Right lobe of liver (tissue), 6 donors: ENCODE measurements around the gene AKAP12. TPM values are rescaled to one million over a fixed set of nuclear protein-coding genes. Genes with fewer than 3 reads are reported as not detected.

Source experiments
- ATAC-seq, 4 donors: fragments of 200-7000 bp; cut with Tn5 transposase; one replicate each; pipeline ENCODE4 v1.9.1; 2020; ENCODE audit warnings: mild to moderate bottlenecking in 4 of 4, moderate library complexity in 4 of 4
- DNase-seq, 3 donors: peaks; one replicate each; pipeline ENCODE4 v3.0.0-alpha.2; 2020
- H3K27ac ChIP-seq, 3 donors: fragments of 200-600 bp; one replicate each; pipeline ENCODE4 v1.8.0; 2022
- H3K27me3 ChIP-seq, 2 donors: fragments of 200-600 bp; one replicate each; pipeline ENCODE4 v1.8.0; 2022
- H3K36me3 ChIP-seq, 4 donors: fragments of 200-600 bp; sonication (generic) in 1 of 4; one replicate each; pipeline versions ENCODE4 v1.5.1 to v1.8.0; 2017 to 2022; ENCODE audit warnings: control low read depth in 1 of 4
- H3K4me1 ChIP-seq, 4 donors: fragments of 200-600 bp; sonication (generic) in 1 of 4; one replicate each; pipeline versions ENCODE4 v1.5.1 to v1.8.0; 2017 to 2022; ENCODE audit warnings: control low read depth in 1 of 4
- H3K4me3 ChIP-seq, 3 donors: fragments of 200-600 bp; one replicate each; pipeline ENCODE4 v1.8.0; 2022
- H3K9me3 ChIP-seq, 4 donors: fragments of 200-600 bp; sonication (generic) in 1 of 4; one replicate each; pipeline versions ENCODE4 v1.5.1 to v1.8.0; 2017 to 2022; ENCODE audit warnings: control low read depth in 1 of 4
- POLR2A ChIP-seq: fragments of 450-650 bp; IDR thresholded peaks from one replicate; pipeline ENCODE4 v1.6.1; 2017; ENCODE audit warnings: antibody characterized with exemption, mild to moderate bottlenecking
- WGBS: methylation state at CpG from one replicate; pipeline ENCODE4 v1.1.6; 2018; ENCODE audit warnings: low coverage, low lambda C conversion rate; ENCODE audit not compliant: insufficient coverage; ENCODE audit errors: missing lambda C conversion rate; 5-methylcytosine and 5-hydroxymethylcytosine counted together
- intact Hi-C, 2 donors: fragments of 100-400 bp; cut with DNase I; formaldehyde crosslinking; loops; one replicate each; pipeline versions ENCODE4 v1.11.2 to v1.14.1; 2022
- total RNA-seq, 6 experiments: library from RNA; depleted of rRNA in 2 of 6; stranded (reverse); fragments of >200 nt in 2 of 6; fragmentation: NEBNext Ultra II Directional in 3 of 6; extraction: Animal tissue kit (Norgen Biotek cat#: 25700) in 3 of 6; gene quantifications; one replicate each; pipeline versions ENCODE4 v1.1.0 to v1.2.4, GENCODE V29; 2016 to 2023
- TF ChIP-seq, protein P1 (sequence below), 4 donors: fragments of 200-600 bp in 3 of 4; fragments of 450-650 bp in 1 of 4; IDR thresholded peaks; one replicate each; pipeline versions ENCODE4 v1.5.1 to v1.8.0; 2016 to 2022; ENCODE audit warnings: antibody characterized with exemption in 4 of 4, mild to moderate bottlenecking in 2 of 4
- donor health status: DM: no; HTN: yes; CAD: no.
- donor health status: DM: no; HTN: no; CAD: no.
- donor health status: DM: no; HTN: no; CAD: no.
- donor health status: DM: no; HTN: yes; CAD: no.
- donor health status: DM: no; HTN: yes; CAD: no.

AKAP12 gene
- total RNA-seq, 6 experiments from 2014 or later, result 2.1 to 38.4 (median 23.0) TPM

DNA sequence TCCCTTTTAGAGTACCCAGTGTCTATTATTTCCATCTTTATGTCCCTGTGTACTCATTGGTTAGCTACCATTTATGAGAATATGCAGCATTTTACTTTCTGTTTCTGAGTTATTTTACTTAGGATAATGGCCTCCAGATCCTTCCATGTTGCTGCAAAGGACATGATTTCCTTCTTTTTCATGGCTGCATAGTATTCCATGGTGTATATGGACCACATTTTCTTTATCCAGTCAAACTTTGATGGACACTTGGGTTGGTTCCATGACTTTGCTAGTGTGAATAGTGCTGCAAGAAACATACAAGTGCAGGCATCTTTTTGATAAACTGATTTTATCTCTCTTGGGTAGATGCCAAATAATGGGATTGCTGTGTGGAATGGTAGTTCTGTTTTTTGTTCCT, 96.2 kb downstream of the AKAP12 start:
- Histone ChIP-seq H3K36me3 (no peaks in the 10 kb centered on the region), H3K27me3 (no peaks in the 10 kb centered on the region), H3K4me3 (no peak overlapping the region), H3K27ac (no peak overlapping the region), H3K9me3 (no peaks in the 10 kb centered on the region), H3K4me1 (no peaks in the 10 kb centered on the region)
- intact Hi-C loops, result loop anchor here (10.0 kb wide), 1 partner anchor 441 kb away; no protein-coding TSS in a partner anchor
- DNase-seq (no peak), ATAC-seq (no peak)
- TF ChIP-seq, protein P1, sequence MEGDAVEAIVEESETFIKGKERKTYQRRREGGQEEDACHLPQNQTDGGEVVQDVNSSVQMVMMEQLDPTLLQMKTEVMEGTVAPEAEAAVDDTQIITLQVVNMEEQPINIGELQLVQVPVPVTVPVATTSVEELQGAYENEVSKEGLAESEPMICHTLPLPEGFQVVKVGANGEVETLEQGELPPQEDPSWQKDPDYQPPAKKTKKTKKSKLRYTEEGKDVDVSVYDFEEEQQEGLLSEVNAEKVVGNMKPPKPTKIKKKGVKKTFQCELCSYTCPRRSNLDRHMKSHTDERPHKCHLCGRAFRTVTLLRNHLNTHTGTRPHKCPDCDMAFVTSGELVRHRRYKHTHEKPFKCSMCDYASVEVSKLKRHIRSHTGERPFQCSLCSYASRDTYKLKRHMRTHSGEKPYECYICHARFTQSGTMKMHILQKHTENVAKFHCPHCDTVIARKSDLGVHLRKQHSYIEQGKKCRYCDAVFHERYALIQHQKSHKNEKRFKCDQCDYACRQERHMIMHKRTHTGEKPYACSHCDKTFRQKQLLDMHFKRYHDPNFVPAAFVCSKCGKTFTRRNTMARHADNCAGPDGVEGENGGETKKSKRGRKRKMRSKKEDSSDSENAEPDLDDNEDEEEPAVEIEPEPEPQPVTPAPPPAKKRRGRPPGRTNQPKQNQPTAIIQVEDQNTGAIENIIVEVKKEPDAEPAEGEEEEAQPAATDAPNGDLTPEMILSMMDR (IDR thresholded peaks at IDR 0.05), result no peak
- no peak for TF ChIP-seq POLR2A

DNA sequence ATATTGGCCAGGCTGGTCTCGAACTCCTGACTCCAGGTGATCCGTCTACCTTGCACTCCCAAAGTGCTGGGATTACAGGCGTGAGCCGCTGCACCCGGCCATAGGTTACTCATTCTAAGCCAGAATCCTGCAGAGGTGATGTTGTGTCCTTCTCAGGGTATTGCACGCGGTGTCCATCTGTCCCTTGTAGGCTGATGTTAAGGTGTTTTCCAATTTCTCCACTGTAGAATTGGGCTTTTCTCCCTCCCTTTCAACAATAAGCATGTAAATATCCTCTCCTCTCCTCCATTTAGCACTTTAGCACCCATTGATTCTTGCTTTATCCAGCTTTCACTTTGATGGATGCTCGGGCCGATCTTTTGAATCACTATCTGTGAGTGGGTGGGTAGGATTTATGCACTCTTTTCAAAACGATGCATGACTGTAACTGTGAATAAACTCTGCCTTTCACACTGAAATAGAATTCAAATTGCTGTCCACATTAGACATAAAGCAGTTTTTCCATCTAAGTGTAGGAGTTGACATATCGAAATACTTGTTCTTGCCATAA, 99.0 kb downstream of the AKAP12 start:
- intact Hi-C loops, result loop anchor here (10.0 kb wide), 1 partner anchor 444 kb away; no protein-coding TSS in a partner anchor
- TF ChIP-seq, protein P1 (IDR thresholded peaks at IDR 0.05), result no peak
- TF ChIP-seq POLR2A, result no peak
- DNase-seq (no peak), ATAC-seq (no peak)
- H3K27me3 ChIP-seq, result no peaks in the 10 kb centered on the region
- 76% methylated on average over 9 of the region's 11 CpGs for WGBS
- H3K36me3 ChIP-seq, result no peaks in the 10 kb centered on the region
- H3K4me1 ChIP-seq, result no peaks in the 10 kb centered on the region
- no peak overlapping the region for H3K27ac ChIP-seq
- no peak overlapping the region for H3K4me3 ChIP-seq
- no peaks in the 10 kb centered on the region for H3K9me3 ChIP-seq

DNA sequence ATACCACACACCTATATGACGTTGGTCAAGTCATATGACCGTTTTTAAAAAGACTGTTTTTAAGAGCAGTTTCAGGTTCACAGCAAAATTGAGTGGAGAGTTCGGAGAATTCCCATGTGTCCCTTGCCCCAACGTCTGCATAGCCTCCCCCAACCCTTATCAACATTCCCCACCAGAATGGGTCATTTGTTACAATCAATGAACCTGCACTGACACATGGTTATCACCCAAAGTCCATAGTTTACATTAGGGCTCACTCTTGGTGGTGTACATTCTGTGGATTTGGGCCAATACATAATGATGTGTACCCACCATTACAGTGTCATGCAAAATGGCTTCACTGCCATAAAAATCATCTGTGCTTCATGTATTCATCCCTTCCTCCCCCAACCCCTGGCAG, 99.6 kb downstream of the AKAP12 start:
- no peak overlapping the region for H3K4me3 ChIP-seq
- H3K9me3 ChIP-seq, result no peaks in the 10 kb centered on the region
- no peaks in the 10 kb centered on the region for H3K27me3 ChIP-seq
- no peaks in the 10 kb centered on the region for H3K4me1 ChIP-seq
- 51% methylated on average over 3 of the region's 4 CpGs for WGBS
- TF ChIP-seq, protein P1 (IDR thresholded peaks at IDR 0.05), result no peak
- no peak for TF ChIP-seq POLR2A
- no peak for ATAC-seq
- no peak for DNase-seq
- H3K36me3 ChIP-seq, result no peaks in the 10 kb centered on the region
- intact Hi-C loops, result loop anchor here (10.0 kb wide), 1 partner anchor 445 kb away; no protein-coding TSS in a partner anchor
- H3K27ac ChIP-seq, result no peak overlapping the region

DNA sequence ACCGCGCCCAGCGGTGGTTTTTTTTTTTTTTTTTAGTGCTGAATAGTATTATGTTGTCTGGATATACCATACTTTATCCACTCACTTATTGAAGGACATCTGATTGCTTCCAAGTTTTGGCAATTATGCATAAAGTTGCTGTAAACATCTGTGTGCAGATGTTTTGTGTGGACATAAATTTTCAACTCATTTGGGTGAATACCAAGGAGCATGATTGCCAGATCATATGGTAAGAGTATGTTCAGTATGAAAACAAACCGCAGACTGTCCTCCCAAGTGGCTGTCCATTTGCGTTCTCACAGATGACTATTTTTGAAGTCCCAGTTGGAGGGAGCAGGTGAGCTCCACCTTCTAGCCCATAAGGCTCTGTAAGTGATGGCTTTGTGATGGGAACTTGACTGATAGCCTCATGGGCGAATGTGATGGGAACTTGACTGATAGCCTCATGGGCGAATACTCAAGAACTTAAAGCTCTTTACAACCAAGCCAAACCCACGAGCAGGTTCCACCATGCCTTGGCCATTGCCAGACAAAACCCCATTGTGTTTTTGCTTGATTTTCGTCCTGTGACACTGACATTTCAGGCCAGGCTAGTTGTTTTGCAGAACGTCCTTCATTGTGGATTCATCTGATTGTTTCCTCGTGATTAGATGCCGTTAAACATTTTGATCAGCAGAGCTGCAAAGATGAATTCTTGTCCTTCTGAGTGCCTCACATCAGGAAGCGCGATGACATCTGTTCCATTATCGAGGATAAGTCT, 100.6 kb downstream of the AKAP12 start:
- DNase-seq, result no peak
- Histone ChIP-seq H3K36me3 (no peaks in the 10 kb centered on the region), H3K27ac (no peak overlapping the region), H3K9me3 (no peaks in the 10 kb centered on the region), H3K4me3 (no peak overlapping the region), H3K27me3 (no peaks in the 10 kb centered on the region), H3K4me1 (no peaks in the 10 kb centered on the region)
- intact Hi-C loops, result no loop called here
- no peak for ATAC-seq
- 81% methylated on average over 10 of the region's 15 CpGs for WGBS
- TF ChIP-seq, protein P1 (IDR thresholded peaks at IDR 0.05), result no peak
- TF ChIP-seq POLR2A, result no peak
